K562 (cell line): ENCODE results near the gene UPF2.
A peak's percentile ranks its signal among the peaks of the same experiment; 100 is the strongest.

Experiments
- ASH1L ChIP-seq: fragments of 450-650 bp; IDR thresholded peaks from 2 replicates; pipeline ENCODE4 v1.6.1; 2018; ENCODE audit warnings: borderline replicate concordance, mild to moderate bottlenecking, low read depth; ENCODE audit not compliant: partially characterized antibody
- EZH2 ChIP-seq: IDR thresholded peaks from 2 replicates; pipeline ENCODE4 v1.6.1; 2012; ENCODE audit warnings: low read depth, mild to moderate bottlenecking, inconsistent platforms, low read length, borderline replicate concordance
- NFE2L1 ChIP-seq: fragments of 450-650 bp; IDR thresholded peaks from 2 replicates; pipeline ENCODE4 v1.6.1; 2016; ENCODE audit warnings: missing genetic modification characterization, low read depth, mild to moderate bottlenecking, missing compliant biosample characterization, moderate library complexity, borderline replicate concordance
- NFXL1 ChIP-seq: fragments of 450-650 bp; formaldehyde crosslinking; IDR thresholded peaks from 2 replicates; pipeline ENCODE4 v1.4.0; 2021; ENCODE audit warnings: mild to moderate bottlenecking
- RAD21 ChIP-seq, 2 experiments: fragments of 250-450 bp in 1 of 2; fragments of 450-650 bp in 1 of 2; sonication (Bioruptor Pico) in 1 of 2; formaldehyde crosslinking in 1 of 2; IDR thresholded peaks in 1 of 2; conservative IDR thresholded peaks in 1 of 2; 2 replicates each; pipeline versions ENCODE4 v1.4.0 to v1.8.0; 2020 to 2022; ENCODE audit warnings: mild to moderate bottlenecking in 2 of 2, moderate library complexity in 1 of 2
- RCOR1 ChIP-seq, 2 experiments: IDR thresholded peaks; 2 replicates each; pipeline ENCODE4 v1.6.1; 2012; ENCODE audit warnings: low read depth in 2 of 2, low read length in 2 of 2, borderline replicate concordance in 1 of 2, improper control_type of control experiment in 1 of 2
- SAP30 ChIP-seq: fragments of 200-600 bp; sonication (generic); IDR thresholded peaks from 2 replicates; pipeline ENCODE4 v1.6.1; 2012; ENCODE audit warnings: borderline replicate concordance, low read depth, mild to moderate bottlenecking, moderate library complexity, low read length, control low read depth, inconsistent platforms; ENCODE audit not compliant: insufficient read depth, poor library complexity, severe bottlenecking
- TCF3 ChIP-seq: sonication (generic); formaldehyde crosslinking; IDR thresholded peaks from 2 replicates; pipeline ENCODE4 v1.4.0; 2020; ENCODE audit warnings: mild to moderate bottlenecking, missing genetic modification reagents
- TCF7L2 ChIP-seq: fragments of 150-350 bp; IDR thresholded peaks from 2 replicates; pipeline ENCODE4 v1.6.1; 2016; ENCODE audit warnings: low read depth, mild to moderate bottlenecking, low read length, moderate library complexity
- ZNF232 ChIP-seq: sonication (generic); formaldehyde crosslinking; IDR thresholded peaks from 2 replicates; pipeline ENCODE4 v1.8.0; 2022; ENCODE audit warnings: mild to moderate bottlenecking, missing genetic modification reagents
- ZNF3 ChIP-seq: fragments of 250-450 bp; sonication (Bioruptor Pico); IDR thresholded peaks from 2 replicates; pipeline ENCODE4 v1.5.0; 2021; ENCODE audit warnings: mild to moderate bottlenecking, moderate library complexity
- TF ChIP-seq, protein P1 (sequence below), 2 experiments: fragments of 450-650 bp; formaldehyde crosslinking in 1 of 2; IDR thresholded peaks; 2 replicates each; pipeline versions ENCODE4 v1.4.0 to v1.6.1; 2014 to 2020; ENCODE audit warnings: mild to moderate bottlenecking in 2 of 2, borderline replicate concordance in 1 of 2, low read depth in 1 of 2
- TF ChIP-seq, protein P2 (sequence below), 3 experiments: IDR thresholded peaks in 2 of 3; conservative IDR thresholded peaks in 1 of 3; 2 replicates each; pipeline ENCODE4 v1.5.1; 2011 to 2012; ENCODE audit warnings: low read length in 3 of 3, mild to moderate bottlenecking in 3 of 3, control low read depth in 2 of 3, improper control_type of control experiment in 1 of 3, inconsistent platforms in 1 of 3, low read depth in 1 of 3, mixed read lengths in 1 of 3, moderate library complexity in 1 of 3; ENCODE audit not compliant: insufficient read depth in 2 of 3
- TF ChIP-seq, protein P3 (sequence below): fragments of 250-450 bp; sonication (Bioruptor Pico); IDR thresholded peaks from 2 replicates; pipeline ENCODE4 v1.8.0; 2021; ENCODE audit warnings: borderline replicate concordance, mild to moderate bottlenecking, moderate library complexity; ENCODE audit not compliant: poor library complexity, severe bottlenecking

GRCh38 chr10:12063483-12063818 lies 20.8 kb upstream of the UPF2 start:
- TF ChIP-seq TCF7L2 (no peak), ASH1L (no peak), RAD21 (CRISPR knock-in tag; conservative IDR thresholded peaks at IDR 0.05 in 1 of 2, IDR thresholded peaks at IDR 0.05 in 1 of 2) (no peak), SAP30 (no peak), ZNF3 (CRISPR knock-in tag) (no peak), RCOR1 (IDR thresholded peaks at IDR 0.05; ENCODE audit: borderline replicate concordance in 1 of 2, low read depth in 2 of 2, low read length in 2 of 2) (peak; percentile 39 to 95; a peak in 3 of 4 replicates), TCF3 (CRISPR knock-in tag) (peak; percentile 96), ZNF232 (no peak), NFE2L1 (tag) (no peak), NFXL1 (CRISPR knock-in tag) (no peak), EZH2 (no peak)
- TF ChIP-seq, protein P1, sequence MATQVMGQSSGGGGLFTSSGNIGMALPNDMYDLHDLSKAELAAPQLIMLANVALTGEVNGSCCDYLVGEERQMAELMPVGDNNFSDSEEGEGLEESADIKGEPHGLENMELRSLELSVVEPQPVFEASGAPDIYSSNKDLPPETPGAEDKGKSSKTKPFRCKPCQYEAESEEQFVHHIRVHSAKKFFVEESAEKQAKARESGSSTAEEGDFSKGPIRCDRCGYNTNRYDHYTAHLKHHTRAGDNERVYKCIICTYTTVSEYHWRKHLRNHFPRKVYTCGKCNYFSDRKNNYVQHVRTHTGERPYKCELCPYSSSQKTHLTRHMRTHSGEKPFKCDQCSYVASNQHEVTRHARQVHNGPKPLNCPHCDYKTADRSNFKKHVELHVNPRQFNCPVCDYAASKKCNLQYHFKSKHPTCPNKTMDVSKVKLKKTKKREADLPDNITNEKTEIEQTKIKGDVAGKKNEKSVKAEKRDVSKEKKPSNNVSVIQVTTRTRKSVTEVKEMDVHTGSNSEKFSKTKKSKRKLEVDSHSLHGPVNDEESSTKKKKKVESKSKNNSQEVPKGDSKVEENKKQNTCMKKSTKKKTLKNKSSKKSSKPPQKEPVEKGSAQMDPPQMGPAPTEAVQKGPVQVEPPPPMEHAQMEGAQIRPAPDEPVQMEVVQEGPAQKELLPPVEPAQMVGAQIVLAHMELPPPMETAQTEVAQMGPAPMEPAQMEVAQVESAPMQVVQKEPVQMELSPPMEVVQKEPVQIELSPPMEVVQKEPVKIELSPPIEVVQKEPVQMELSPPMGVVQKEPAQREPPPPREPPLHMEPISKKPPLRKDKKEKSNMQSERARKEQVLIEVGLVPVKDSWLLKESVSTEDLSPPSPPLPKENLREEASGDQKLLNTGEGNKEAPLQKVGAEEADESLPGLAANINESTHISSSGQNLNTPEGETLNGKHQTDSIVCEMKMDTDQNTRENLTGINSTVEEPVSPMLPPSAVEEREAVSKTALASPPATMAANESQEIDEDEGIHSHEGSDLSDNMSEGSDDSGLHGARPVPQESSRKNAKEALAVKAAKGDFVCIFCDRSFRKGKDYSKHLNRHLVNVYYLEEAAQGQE (IDR thresholded peaks at IDR 0.05; ENCODE audit: borderline replicate concordance) = no peak; the same call in 1 of the 2 replicates
- TF ChIP-seq, protein P1 (CRISPR knock-in tag; IDR thresholded peaks at IDR 0.05; ENCODE audit: low read depth) = no peak
- TF ChIP-seq, protein P2, sequence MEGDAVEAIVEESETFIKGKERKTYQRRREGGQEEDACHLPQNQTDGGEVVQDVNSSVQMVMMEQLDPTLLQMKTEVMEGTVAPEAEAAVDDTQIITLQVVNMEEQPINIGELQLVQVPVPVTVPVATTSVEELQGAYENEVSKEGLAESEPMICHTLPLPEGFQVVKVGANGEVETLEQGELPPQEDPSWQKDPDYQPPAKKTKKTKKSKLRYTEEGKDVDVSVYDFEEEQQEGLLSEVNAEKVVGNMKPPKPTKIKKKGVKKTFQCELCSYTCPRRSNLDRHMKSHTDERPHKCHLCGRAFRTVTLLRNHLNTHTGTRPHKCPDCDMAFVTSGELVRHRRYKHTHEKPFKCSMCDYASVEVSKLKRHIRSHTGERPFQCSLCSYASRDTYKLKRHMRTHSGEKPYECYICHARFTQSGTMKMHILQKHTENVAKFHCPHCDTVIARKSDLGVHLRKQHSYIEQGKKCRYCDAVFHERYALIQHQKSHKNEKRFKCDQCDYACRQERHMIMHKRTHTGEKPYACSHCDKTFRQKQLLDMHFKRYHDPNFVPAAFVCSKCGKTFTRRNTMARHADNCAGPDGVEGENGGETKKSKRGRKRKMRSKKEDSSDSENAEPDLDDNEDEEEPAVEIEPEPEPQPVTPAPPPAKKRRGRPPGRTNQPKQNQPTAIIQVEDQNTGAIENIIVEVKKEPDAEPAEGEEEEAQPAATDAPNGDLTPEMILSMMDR (IDR thresholded peaks at IDR 0.05 in 2 of 3, conservative IDR thresholded peaks at IDR 0.05 in 1 of 3; ENCODE audit: insufficient read depth in 2 of 3, low read depth in 1 of 3, low read length in 3 of 3) = no peak
- TF ChIP-seq, protein P3, sequence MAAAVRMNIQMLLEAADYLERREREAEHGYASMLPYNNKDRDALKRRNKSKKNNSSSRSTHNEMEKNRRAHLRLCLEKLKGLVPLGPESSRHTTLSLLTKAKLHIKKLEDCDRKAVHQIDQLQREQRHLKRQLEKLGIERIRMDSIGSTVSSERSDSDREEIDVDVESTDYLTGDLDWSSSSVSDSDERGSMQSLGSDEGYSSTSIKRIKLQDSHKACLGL = no peak
